Activated naive CD4-positive, alpha-beta T cell treated with Interleukin-2 at 50 U/mL for 16 hours (primary cell): Measurements from ENCODE around the gene LAMB4.
"Not testable (repeated sequence)": the region's sequence is repeated elsewhere in the genome, so short reads cannot be mapped to it uniquely, and the experiment has no call there.

ENCODE experiments used
- DNase-seq: peaks from one replicate; pipeline ENCODE4 v3.0.0-alpha.2; 2020

LAMB4 gene

GRCh38 chr7:108038986-108039385 lies 91.2 kb downstream of the LAMB4 start:
- DNase-seq, result no peak

- DNase-seq, result no peak
Measured at GRCh38 chr7:108037741-108038140, 92.4 kb downstream of the LAMB4 start.

- DNase-seq, result no peak
Measured at GRCh38 chr7:108037140-108037539, 93.0 kb downstream of the LAMB4 start.

GRCh38 chr7:108034586-108034985 lies 95.6 kb downstream of the LAMB4 start:
- DNase-seq, result no peak

GRCh38 chr7:108033776-108034497 lies 96.2 kb downstream of the LAMB4 start:
- no peak for DNase-seq

- not testable (repeated sequence) for DNase-seq
Measured at GRCh38 chr7:108033309-108033708, 96.9 kb downstream of the LAMB4 start.

- DNase-seq, result no peak
Measured at GRCh38 chr7:108030516-108030915, 99.6 kb downstream of the LAMB4 start.

GRCh38 chr7:108029034-108029433 lies 101.1 kb downstream of the LAMB4 start:
- DNase-seq, result no peak

GRCh38 chr7:108028111-108028510 lies 102.0 kb downstream of the LAMB4 start:
- no peak for DNase-seq

- no peak for DNase-seq
Measured at GRCh38 chr7:108027239-108027638, 102.9 kb downstream of the LAMB4 start.

- DNase-seq, result no peak
Measured at GRCh38 chr7:108026647-108027046, 103.5 kb downstream of the LAMB4 start.

GRCh38 chr7:108026116-108026515 lies 104.0 kb downstream of the LAMB4 start:
- DNase-seq, result no peak

- no peak for DNase-seq
Measured at GRCh38 chr7:108024538-108024937, 105.6 kb downstream of the LAMB4 start.

- DNase-seq, result no peak
Measured at GRCh38 chr7:108020585-108020984, 109.6 kb downstream of the LAMB4 start.

GRCh38 chr7:108018668-108019067 lies 111.5 kb downstream of the LAMB4 start:
- DNase-seq, result no peak

GRCh38 chr7:108017776-108018151 lies 112.4 kb downstream of the LAMB4 start:
- DNase-seq, result no peak

GRCh38 chr7:108016841-108017775 lies 113.1 kb downstream of the LAMB4 start:
- no peak for DNase-seq

- DNase-seq, result no peak
Measured at GRCh38 chr7:108015740-108016139, 114.4 kb downstream of the LAMB4 start.

GRCh38 chr7:108014747-108015682 lies 115.1 kb downstream of the LAMB4 start:
- no peak for DNase-seq

GRCh38 chr7:108014215-108014614 lies 115.9 kb downstream of the LAMB4 start:
- DNase-seq, result no peak

- DNase-seq, result no peak
Measured at GRCh38 chr7:108012499-108013430, 117.4 kb downstream of the LAMB4 start.

GRCh38 chr7:108010377-108010776 lies 119.8 kb downstream of the LAMB4 start:
- no peak for DNase-seq
